ENCODE results near the gene RNF4. TPM values are rescaled to one million over a fixed set of nuclear protein-coding genes. Genes with fewer than 3 reads are reported as not detected.
A peak's percentile ranks its signal among the peaks of the same experiment; 100 is the strongest.

Gene RNF4
- total and polyA plus RNA-seq, 10 of the 15 experiments (the other 5 are each of a cell fraction or from before 2014, with no cell fraction given), result 34.9 to 145 (median 76.1) TPM

- TF ChIP-seq, protein P1, sequence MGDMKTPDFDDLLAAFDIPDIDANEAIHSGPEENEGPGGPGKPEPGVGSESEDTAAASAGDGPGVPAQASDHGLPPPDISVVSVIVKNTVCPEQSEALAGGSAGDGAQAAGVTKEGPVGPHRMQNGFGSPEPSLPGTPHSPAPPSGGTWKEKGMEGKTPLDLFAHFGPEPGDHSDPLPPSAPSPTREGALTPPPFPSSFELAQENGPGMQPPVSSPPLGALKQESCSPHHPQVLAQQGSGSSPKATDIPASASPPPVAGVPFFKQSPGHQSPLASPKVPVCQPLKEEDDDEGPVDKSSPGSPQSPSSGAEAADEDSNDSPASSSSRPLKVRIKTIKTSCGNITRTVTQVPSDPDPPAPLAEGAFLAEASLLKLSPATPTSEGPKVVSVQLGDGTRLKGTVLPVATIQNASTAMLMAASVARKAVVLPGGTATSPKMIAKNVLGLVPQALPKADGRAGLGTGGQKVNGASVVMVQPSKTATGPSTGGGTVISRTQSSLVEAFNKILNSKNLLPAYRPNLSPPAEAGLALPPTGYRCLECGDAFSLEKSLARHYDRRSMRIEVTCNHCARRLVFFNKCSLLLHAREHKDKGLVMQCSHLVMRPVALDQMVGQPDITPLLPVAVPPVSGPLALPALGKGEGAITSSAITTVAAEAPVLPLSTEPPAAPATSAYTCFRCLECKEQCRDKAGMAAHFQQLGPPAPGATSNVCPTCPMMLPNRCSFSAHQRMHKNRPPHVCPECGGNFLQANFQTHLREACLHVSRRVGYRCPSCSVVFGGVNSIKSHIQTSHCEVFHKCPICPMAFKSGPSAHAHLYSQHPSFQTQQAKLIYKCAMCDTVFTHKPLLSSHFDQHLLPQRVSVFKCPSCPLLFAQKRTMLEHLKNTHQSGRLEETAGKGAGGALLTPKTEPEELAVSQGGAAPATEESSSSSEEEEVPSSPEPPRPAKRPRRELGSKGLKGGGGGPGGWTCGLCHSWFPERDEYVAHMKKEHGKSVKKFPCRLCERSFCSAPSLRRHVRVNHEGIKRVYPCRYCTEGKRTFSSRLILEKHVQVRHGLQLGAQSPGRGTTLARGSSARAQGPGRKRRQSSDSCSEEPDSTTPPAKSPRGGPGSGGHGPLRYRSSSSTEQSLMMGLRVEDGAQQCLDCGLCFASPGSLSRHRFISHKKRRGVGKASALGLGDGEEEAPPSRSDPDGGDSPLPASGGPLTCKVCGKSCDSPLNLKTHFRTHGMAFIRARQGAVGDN (IDR thresholded peaks at IDR 0.05), result no peak
- TF ChIP-seq ATF3 (IDR thresholded peaks at IDR 0.05; ENCODE audit: borderline replicate concordance, extremely low read depth, low read depth, low read length), result no peak
- TF ChIP-seq BCL11A (IDR thresholded peaks at IDR 0.05; ENCODE audit: low read depth, low read length), result no peak
- TF ChIP-seq ZBTB11 (CRISPR knock-in tag; IDR thresholded peaks at IDR 0.05), result no peak
- no peak; the same call in 1 of the 2 replicates for TF ChIP-seq SIN3A (IDR thresholded peaks at IDR 0.05; ENCODE audit: low read depth, low read length)
- TF ChIP-seq RAD51 (IDR thresholded peaks at IDR 0.05), result no peak
- TF ChIP-seq NKRF (conservative IDR thresholded peaks at IDR 0.05), result no peak
- TF ChIP-seq TCF12 (IDR thresholded peaks at IDR 0.05; ENCODE audit: low read depth, low read length), result peak; percentile 71; the same call in 1 of the 2 replicates
- no peak for TF ChIP-seq E2F8 (IDR thresholded peaks at IDR 0.05; ENCODE audit: low read depth, partially characterized antibody)
- TF ChIP-seq ZNF274 (IDR thresholded peaks at IDR 0.05; ENCODE audit: insufficient read depth, insufficient read length), result no peak
- no peak for TF ChIP-seq FOXM1 (IDR thresholded peaks at IDR 0.05; ENCODE audit: low read depth, low read length)
- TF ChIP-seq, protein P2, sequence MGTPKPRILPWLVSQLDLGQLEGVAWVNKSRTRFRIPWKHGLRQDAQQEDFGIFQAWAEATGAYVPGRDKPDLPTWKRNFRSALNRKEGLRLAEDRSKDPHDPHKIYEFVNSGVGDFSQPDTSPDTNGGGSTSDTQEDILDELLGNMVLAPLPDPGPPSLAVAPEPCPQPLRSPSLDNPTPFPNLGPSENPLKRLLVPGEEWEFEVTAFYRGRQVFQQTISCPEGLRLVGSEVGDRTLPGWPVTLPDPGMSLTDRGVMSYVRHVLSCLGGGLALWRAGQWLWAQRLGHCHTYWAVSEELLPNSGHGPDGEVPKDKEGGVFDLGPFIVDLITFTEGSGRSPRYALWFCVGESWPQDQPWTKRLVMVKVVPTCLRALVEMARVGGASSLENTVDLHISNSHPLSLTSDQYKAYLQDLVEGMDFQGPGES (IDR thresholded peaks at IDR 0.05), result no peak
- peak; percentile 71 for TF ChIP-seq NR2C1 (IDR thresholded peaks at IDR 0.05)
Measured at GRCh38 chr4:2536193-2537010, 67.5 kb downstream of the RNF4 start, which contains the start of gene FAM193A (continued).

All from GM12878 (cell line).